BLaER1 treated with 17β-estradiol and CSF1 and Interleukin-3, amounts not matched to agents 10 nM and 100 nM (cell line): ENCODE measurements around the gene LRRC7.

Source experiments
- H3K27ac ChIP-seq, 11 experiments: shearing (Covaris generic); formaldehyde crosslinking; 2 replicates each; pipeline ENCODE4 v1.8.1; 2022
- H3K27me3 ChIP-seq, 11 experiments: shearing (Covaris generic); formaldehyde crosslinking; 2 replicates each; pipeline ENCODE4 v1.8.1; 2022
- H3K36me3 ChIP-seq, 11 experiments: shearing (Covaris generic); formaldehyde crosslinking; 2 replicates each; pipeline ENCODE4 v1.8.1; 2022
- H3K4me1 ChIP-seq, 10 experiments: shearing (Covaris generic); formaldehyde crosslinking; 2 replicates each; pipeline ENCODE4 v1.8.1; 2022
- H3K4me2 ChIP-seq, 11 experiments: shearing (Covaris generic); formaldehyde crosslinking; 2 replicates each; pipeline ENCODE4 v1.8.1; 2022
- H3K4me3 ChIP-seq, 10 experiments: shearing (Covaris generic); formaldehyde crosslinking; 2 replicates each; pipeline ENCODE4 v1.8.1; 2022
- H3K9ac ChIP-seq, 11 experiments: shearing (Covaris generic); formaldehyde crosslinking; 2 replicates each; pipeline ENCODE4 v1.8.1; 2022
- H3K9me3 ChIP-seq, 11 experiments: shearing (Covaris generic); formaldehyde crosslinking; replicated peaks in 1 of 11; 2 replicates each; pipeline ENCODE4 v1.8.1; 2022
- H4K20me1 ChIP-seq, 11 experiments: shearing (Covaris generic); formaldehyde crosslinking; 2 replicates each; pipeline ENCODE4 v1.8.1; 2022
- Cebpa-rat ChIP-seq, 11 experiments: shearing (Covaris generic); IDR thresholded peaks; 2 replicates each; pipeline ENCODE4 v1.8.1; 2022

The LRRC7 gene

GRCh38 chr1:69573911-69574310 is 6.2 kb downstream of the LRRC7 start:
- H3K4me3 ChIP-seq: no peak overlapping the region
- no peaks in the 10 kb centered on the region for H3K36me3 ChIP-seq
- H4K20me1 ChIP-seq: no peaks in the 10 kb centered on the region
- H3K27ac ChIP-seq: no peak overlapping the region
- TF ChIP-seq Cebpa-rat (IDR thresholded peaks at IDR 0.05): no peak
- no peak overlapping the region for H3K9ac ChIP-seq
- peaks cover 0 to 7% (median 0%) of the 10 kb centered on the region in 11 experiments; a peak in 4 of 22 replicates for H3K9me3 ChIP-seq
- no peaks in the 10 kb centered on the region for H3K27me3 ChIP-seq
- no peak overlapping the region for H3K4me2 ChIP-seq
- H3K4me1 ChIP-seq: no peaks in the 10 kb centered on the region

GRCh38 chr1:69585666-69586065 is 17.9 kb downstream of the LRRC7 start:
- H3K4me2 ChIP-seq: no peak overlapping the region
- TF ChIP-seq Cebpa-rat (IDR thresholded peaks at IDR 0.05): no peak
- no peaks in the 10 kb centered on the region for H4K20me1 ChIP-seq
- no peaks in the 10 kb centered on the region for H3K36me3 ChIP-seq
- no peak overlapping the region for H3K9ac ChIP-seq
- H3K4me1 ChIP-seq: no peaks in the 10 kb centered on the region
- H3K9me3 ChIP-seq: no peaks in the 10 kb centered on the region
- no peak overlapping the region for H3K27ac ChIP-seq
- no peak overlapping the region for H3K4me3 ChIP-seq
- no peaks in the 10 kb centered on the region for H3K27me3 ChIP-seq

GRCh38 chr1:69587391-69587790 is 19.7 kb downstream of the LRRC7 start:
- H3K9me3 ChIP-seq: no peaks in the 10 kb centered on the region
- H3K36me3 ChIP-seq: no peaks in the 10 kb centered on the region
- no peaks in the 10 kb centered on the region for H4K20me1 ChIP-seq
- no peak overlapping the region for H3K27ac ChIP-seq
- H3K4me1 ChIP-seq: no peaks in the 10 kb centered on the region
- no peak overlapping the region for H3K4me3 ChIP-seq
- no peak for TF ChIP-seq Cebpa-rat (IDR thresholded peaks at IDR 0.05)
- no peak overlapping the region for H3K4me2 ChIP-seq
- H3K9ac ChIP-seq: no peak overlapping the region
- H3K27me3 ChIP-seq: no peaks in the 10 kb centered on the region

DNA sequence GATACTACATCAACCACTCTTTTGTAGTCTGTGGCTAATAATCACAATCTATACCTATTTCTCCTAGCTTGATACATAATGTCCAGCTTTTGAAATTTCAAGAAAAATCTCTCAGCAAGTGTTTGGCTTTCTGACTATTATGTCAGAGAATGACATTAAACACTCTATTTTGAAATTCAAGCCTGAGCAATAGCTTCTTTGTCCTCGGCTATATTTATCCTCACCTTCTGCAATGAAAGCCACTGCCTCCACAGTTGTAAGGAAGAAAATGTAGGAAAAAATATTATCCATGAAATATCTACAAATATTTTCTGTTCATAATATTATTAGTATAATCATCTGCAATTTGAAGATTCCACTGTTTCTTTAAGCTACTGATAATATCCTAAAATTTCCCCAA is 22.1 kb downstream of the LRRC7 start:
- no peaks in the 10 kb centered on the region for H3K9me3 ChIP-seq

GRCh38 chr1:69592341-69592740 is 24.6 kb downstream of the LRRC7 start:
- Histone ChIP-seq H3K9ac (no peak overlapping the region), H3K27ac (no peak overlapping the region), H3K4me1 (no peaks in the 10 kb centered on the region), H3K36me3 (no peaks in the 10 kb centered on the region), H3K9me3 (no peaks in the 10 kb centered on the region), H3K4me2 (no peak overlapping the region), H3K4me3 (no peak overlapping the region), H4K20me1 (no peaks in the 10 kb centered on the region), H3K27me3 (no peaks in the 10 kb centered on the region)
- no peak for TF ChIP-seq Cebpa-rat (IDR thresholded peaks at IDR 0.05)

More for the DNA sequence above, 22.1 kb downstream of the LRRC7 start:
- no peaks in the 10 kb centered on the region for H3K4me1 ChIP-seq
- H4K20me1 ChIP-seq: no peaks in the 10 kb centered on the region
- H3K4me2 ChIP-seq: no peak overlapping the region
- no peak overlapping the region for H3K4me3 ChIP-seq
- H3K27me3 ChIP-seq: no peaks in the 10 kb centered on the region
- H3K27ac ChIP-seq: no peak overlapping the region
- H3K9ac ChIP-seq: no peak overlapping the region
- no peaks in the 10 kb centered on the region for H3K36me3 ChIP-seq
- TF ChIP-seq Cebpa-rat (IDR thresholded peaks at IDR 0.05): no peak

DNA sequence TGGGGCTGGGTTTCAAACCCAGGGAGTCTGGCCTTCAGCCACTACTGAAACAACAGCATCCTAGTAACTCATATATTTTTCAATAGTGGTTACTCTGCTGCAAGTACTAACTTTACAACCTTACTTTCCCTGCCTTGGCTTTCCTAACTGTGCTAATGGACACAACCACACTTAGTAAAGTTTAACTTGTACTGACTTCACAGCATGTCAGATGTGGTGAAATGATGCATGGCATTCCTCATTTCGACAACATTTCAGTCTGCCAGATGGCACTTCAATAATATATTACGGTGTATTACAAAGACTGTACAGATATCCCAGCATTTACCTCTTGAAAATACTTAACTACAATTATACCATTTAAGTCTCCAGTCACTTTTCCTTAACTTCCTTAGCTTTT is 27.8 kb downstream of the LRRC7 start:
- no peak for TF ChIP-seq Cebpa-rat (IDR thresholded peaks at IDR 0.05)
- no peaks in the 10 kb centered on the region for H3K36me3 ChIP-seq
- no peak overlapping the region for H3K9ac ChIP-seq
- H3K9me3 ChIP-seq: no peaks in the 10 kb centered on the region
- H4K20me1 ChIP-seq: no peaks in the 10 kb centered on the region
- no peak overlapping the region for H3K27ac ChIP-seq
- no peaks in the 10 kb centered on the region for H3K27me3 ChIP-seq
- H3K4me3 ChIP-seq: no peak overlapping the region
- H3K4me1 ChIP-seq: no peaks in the 10 kb centered on the region
- H3K4me2 ChIP-seq: no peak overlapping the region

DNA sequence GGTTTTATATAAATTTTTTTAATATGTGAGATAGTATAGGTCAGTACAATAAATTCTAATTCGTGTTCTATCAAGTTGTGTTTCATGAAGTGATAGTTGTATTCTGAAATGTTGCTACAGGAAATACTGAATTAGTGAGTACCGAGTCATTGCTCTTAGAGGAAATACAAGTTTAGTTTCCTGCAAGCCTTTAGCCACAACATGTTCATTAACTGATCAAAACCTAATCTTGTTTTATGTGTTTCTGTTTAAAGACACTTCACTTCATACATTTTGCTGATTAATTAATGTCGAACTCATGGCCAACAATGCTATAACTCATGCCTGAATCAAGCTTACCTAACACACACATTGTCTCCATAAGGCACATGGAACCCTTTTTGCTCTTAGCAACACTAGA is 43.6 kb downstream of the LRRC7 start:
- H3K27me3 ChIP-seq: no peaks in the 10 kb centered on the region
- H3K4me2 ChIP-seq: peak overlapping the region in 7 of 11 experiments; percentile 12 to 35 (median 22); a peak in 8 of 22 replicates
- H3K4me1 ChIP-seq: peaks cover 0 to 6% (median 2%) of the 10 kb centered on the region in 10 experiments; a peak in 3 of 20 replicates
- no peaks in the 10 kb centered on the region for H3K36me3 ChIP-seq
- H3K27ac ChIP-seq: peak overlapping the region in 1 of 11 experiments; percentile 35; a peak in 1 of 22 replicates
- TF ChIP-seq Cebpa-rat (IDR thresholded peaks at IDR 0.05): no peak
- no peak overlapping the region for H3K4me3 ChIP-seq
- H3K9me3 ChIP-seq: no peaks in the 10 kb centered on the region
- no peak overlapping the region for H3K9ac ChIP-seq
- no peaks in the 10 kb centered on the region for H4K20me1 ChIP-seq

GRCh38 chr1:69613414-69613813 is 45.7 kb downstream of the LRRC7 start:
- Histone ChIP-seq H4K20me1 (no peaks in the 10 kb centered on the region), H3K9me3 (peaks cover 0 to 6% (median 0%) of the 10 kb centered on the region in 11 experiments; a peak in 1 of 22 replicates), H3K4me2 (no peak overlapping the region), H3K9ac (no peak overlapping the region), H3K27me3 (no peaks in the 10 kb centered on the region), H3K4me3 (no peak overlapping the region), H3K4me1 (peaks cover 0 to 6% (median 2%) of the 10 kb centered on the region in 10 experiments; a peak in 3 of 20 replicates), H3K36me3 (no peaks in the 10 kb centered on the region), H3K27ac (no peak overlapping the region)
- TF ChIP-seq Cebpa-rat (IDR thresholded peaks at IDR 0.05): no peak

DNA sequence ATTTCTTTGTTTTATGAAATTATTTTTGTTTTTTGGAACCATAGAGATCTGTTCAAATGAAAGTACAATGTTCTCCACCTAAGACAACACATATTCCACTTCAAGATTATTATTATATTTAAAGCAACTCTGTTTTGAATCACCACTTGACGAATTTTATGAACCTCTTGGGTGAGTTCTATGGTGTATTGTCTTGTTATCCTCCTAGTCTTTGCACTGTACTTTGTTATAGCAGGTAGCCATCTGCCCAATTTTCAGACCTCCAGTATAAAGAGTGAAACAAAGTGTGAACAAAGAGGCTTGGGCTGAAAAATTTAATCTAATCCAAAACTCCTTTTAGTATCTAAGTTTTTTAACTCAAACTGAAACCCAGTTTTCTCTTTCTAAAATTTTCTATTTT is 71.0 kb downstream of the LRRC7 start:
- no peaks in the 10 kb centered on the region for H3K27me3 ChIP-seq
- no peaks in the 10 kb centered on the region for H4K20me1 ChIP-seq
- H3K4me3 ChIP-seq: no peak overlapping the region
- H3K4me1 ChIP-seq: no peaks in the 10 kb centered on the region
- H3K9me3 ChIP-seq: no peaks in the 10 kb centered on the region
- H3K27ac ChIP-seq: no peak overlapping the region
- no peaks in the 10 kb centered on the region for H3K36me3 ChIP-seq
- no peak overlapping the region for H3K4me2 ChIP-seq
- no peak for TF ChIP-seq Cebpa-rat (IDR thresholded peaks at IDR 0.05)
- H3K9ac ChIP-seq: no peak overlapping the region

DNA sequence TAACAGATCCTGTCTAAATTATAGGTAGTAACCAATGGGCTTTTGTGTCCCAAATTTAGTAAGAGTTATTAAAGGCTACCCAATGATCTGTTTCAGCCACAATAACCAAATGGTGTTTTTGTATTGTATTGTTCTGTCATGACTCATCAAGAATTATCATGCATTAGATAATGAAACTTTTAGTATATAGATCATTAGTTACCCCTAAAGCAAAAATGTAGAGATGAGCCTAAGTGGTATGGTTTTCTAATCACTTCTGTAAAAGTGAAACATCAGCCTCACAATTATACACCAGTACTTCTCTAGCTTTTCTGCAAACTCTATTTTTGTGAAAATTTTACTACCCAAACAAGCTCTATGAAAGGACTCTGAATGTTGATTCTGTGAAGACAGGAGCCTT is 71.4 kb downstream of the LRRC7 start:
- Histone ChIP-seq H3K9me3 (no peaks in the 10 kb centered on the region), H3K27me3 (no peaks in the 10 kb centered on the region), H3K27ac (no peak overlapping the region), H3K36me3 (no peaks in the 10 kb centered on the region), H3K9ac (no peak overlapping the region), H3K4me2 (no peak overlapping the region), H3K4me1 (no peaks in the 10 kb centered on the region), H3K4me3 (no peak overlapping the region), H4K20me1 (no peaks in the 10 kb centered on the region)
- TF ChIP-seq Cebpa-rat (IDR thresholded peaks at IDR 0.05): no peak
